HG03469 (cell line): ENCODE measurements around the gene WARS2.
A peak's percentile ranks its signal among the peaks of the same experiment; 100 is the strongest.
"Not testable (repeated sequence)": the region's sequence is repeated elsewhere in the genome, so short reads cannot be mapped to it uniquely, and the experiment has no call there.

Experiments
- ATAC-seq: cut with Tn5 transposase; IDR thresholded peaks from one replicate; pipeline ENCODE4 v1.9.1; 2021; ENCODE audit warnings: mild to moderate bottlenecking, moderate library complexity, moderate number of reproducible peaks; ENCODE audit not compliant: unreplicated experiment

Gene WARS2

GRCh38 chr1:119140177-119141019 lies at the start of gene WARS2:
Gene WARS2, minus strand, starts transcription at chr1:119140653. Its CDS starts 9 bp downstream, at chr1:119140644.
- ATAC-seq = peak; percentile 86

- ATAC-seq = no peak
Measured at GRCh38 chr1:119188926-119189325, 48.5 kb upstream of the WARS2 start.

- no peak for ATAC-seq
Measured at GRCh38 chr1:119187416-119187815, 47.0 kb upstream of the WARS2 start.

- no peak for ATAC-seq
Measured at GRCh38 chr1:119186471-119186870, 46.0 kb upstream of the WARS2 start.

GRCh38 chr1:119184972-119185371 lies 44.5 kb upstream of the WARS2 start:
- ATAC-seq = no peak

- ATAC-seq = no peak
Measured at GRCh38 chr1:119181218-119181617, 40.8 kb upstream of the WARS2 start.

GRCh38 chr1:119179051-119179450 lies 38.6 kb upstream of the WARS2 start:
- no peak for ATAC-seq

- not testable (repeated sequence) for ATAC-seq
Measured at GRCh38 chr1:119172927-119173326, 32.5 kb upstream of the WARS2 start.

GRCh38 chr1:119171381-119172010 lies 31.0 kb upstream of the WARS2 start:
- not testable (repeated sequence) for ATAC-seq

- ATAC-seq = no peak
Measured at GRCh38 chr1:119163396-119163795, 22.9 kb upstream of the WARS2 start.

- no peak for ATAC-seq
Measured at GRCh38 chr1:119160866-119161265, 20.4 kb upstream of the WARS2 start.

- no peak for ATAC-seq
Measured at GRCh38 chr1:119160409-119160808, 20.0 kb upstream of the WARS2 start.

- ATAC-seq = no peak
Measured at GRCh38 chr1:119159966-119160365, 19.5 kb upstream of the WARS2 start.

GRCh38 chr1:119159111-119159510 lies 18.7 kb upstream of the WARS2 start:
- no peak for ATAC-seq

GRCh38 chr1:119156761-119157160 lies 16.3 kb upstream of the WARS2 start:
- ATAC-seq = not testable (repeated sequence)

- not testable (repeated sequence) for ATAC-seq
Measured at GRCh38 chr1:119155069-119155468, 14.6 kb upstream of the WARS2 start.

- ATAC-seq = no peak
Measured at GRCh38 chr1:119150150-119150549, 9.7 kb upstream of the WARS2 start.

- ATAC-seq = no peak
Measured at GRCh38 chr1:119147661-119148090, 7.2 kb upstream of the WARS2 start.

GRCh38 chr1:119146466-119146865 lies 6.0 kb upstream of the WARS2 start:
- no peak for ATAC-seq

GRCh38 chr1:119144813-119145212 lies 4.4 kb upstream of the WARS2 start:
- no peak for ATAC-seq

GRCh38 chr1:119143706-119144105 lies 3.3 kb upstream of the WARS2 start:
- ATAC-seq = no peak

- ATAC-seq = no peak
Measured at GRCh38 chr1:119141660-119142059, 1.2 kb upstream of the WARS2 start.
